ENCODE data around the gene ANKS1B. TPM values are rescaled to one million over a fixed set of nuclear protein-coding genes. Genes with fewer than 3 reads are reported as not detected.

ANKS1B gene
- total RNA-seq, 1 experiment from 2014 or later = 0.54 TPM

GRCh38 chr12:98970210-98970609 lies 1014.5 kb downstream of the ANKS1B start:
- H2AFZ ChIP-seq (ENCODE audit: low read depth, low read length, poor library complexity, severe bottlenecking) = no peak overlapping the region
- no peaks in the 10 kb centered on the region for H3K36me3 ChIP-seq (ENCODE audit: control insufficient read depth in 1 of 2, insufficient read depth in 2 of 2, low read length in 2 of 2)
- no peaks in the 10 kb centered on the region for H3K9me2 ChIP-seq (ENCODE audit: insufficient read depth)
- H3K4me1 ChIP-seq (ENCODE audit: control insufficient read depth in 1 of 2, insufficient read depth in 2 of 2, low read length in 2 of 2) = no peaks in the 10 kb centered on the region
- ChIA-PET RAD21 (ENCODE audit: low non-redundant PET in 1 of 2, low total read pairs in 2 of 2, uncharacterized antibody in 2 of 2, unreplicated experiment in 2 of 2) (no interaction called here), CTCF (no interaction called here), POLR2A (no interaction called here)
- intact Hi-C loops (cut with micrococcal nuclease) = no loop called here
- DNase-seq (ENCODE audit: low read depth, low spot score) = no peak
- peaks cover 25% of the 10 kb centered on the region for H3K27me3 ChIP-seq (ENCODE audit: insufficient read depth, low read length)
- no peaks in the 10 kb centered on the region for H3K9me3 ChIP-seq (ENCODE audit: control insufficient read depth in 1 of 2, insufficient read depth in 1 of 2, low read depth in 1 of 2, low read length in 2 of 2)
- no peaks in the 10 kb centered on the region for H4K20me1 ChIP-seq (ENCODE audit: insufficient read depth)
- H3K4me3 ChIP-seq (replicated peaks in 1 of 2; ENCODE audit: low read depth in 1 of 2, low read length in 2 of 2) = no peak overlapping the region
- BruUV-seq (replicated peaks) = no TSS peak
- TF ChIP-seq EZH2 (IDR thresholded peaks at IDR 0.05) (no peak), REST (IDR thresholded peaks at IDR 0.05; ENCODE audit: low read depth) (no peak), SRF (IDR thresholded peaks at IDR 0.05; ENCODE audit: low read depth) (no peak)
- H3K4me2 ChIP-seq (ENCODE audit: low read length) = no peak overlapping the region
- no peak overlapping the region for H3K9ac ChIP-seq (ENCODE audit: low read length)
- no peak overlapping the region for H3K27ac ChIP-seq (ENCODE audit: low read depth, low read length)
- no peak for ATAC-seq
- no peaks in the 10 kb centered on the region for H3K79me2 ChIP-seq (ENCODE audit: insufficient read depth, low read length)

DNA sequence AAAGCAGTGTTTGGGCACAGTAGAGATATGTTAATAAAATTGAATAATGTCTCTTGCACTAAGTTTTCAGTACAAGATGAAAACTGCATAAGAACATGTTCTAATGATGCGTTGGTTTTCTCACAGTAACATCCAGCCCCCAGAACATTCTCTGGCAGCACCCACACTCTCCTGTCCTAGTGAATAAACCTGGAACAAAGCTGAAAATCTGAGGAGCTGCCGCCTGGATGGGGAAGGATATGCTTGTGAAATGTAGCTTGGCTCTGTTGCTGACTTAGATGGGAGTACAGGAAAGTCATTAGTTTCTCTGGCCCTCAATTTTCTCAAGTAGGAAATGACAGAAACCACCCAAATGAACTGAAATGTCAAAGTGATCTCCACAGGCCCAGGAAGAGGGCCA lies 1015.8 kb downstream of the ANKS1B start:
- no peaks in the 10 kb centered on the region for H4K20me1 ChIP-seq (ENCODE audit: insufficient read depth)
- no peaks in the 10 kb centered on the region for H3K36me3 ChIP-seq (ENCODE audit: control insufficient read depth in 1 of 2, insufficient read depth in 2 of 2, low read length in 2 of 2)
- H2AFZ ChIP-seq (ENCODE audit: low read depth, low read length, poor library complexity, severe bottlenecking) = no peak overlapping the region
- DNase-seq (ENCODE audit: low read depth, low spot score) (no peak), ATAC-seq (no peak)
- H3K79me2 ChIP-seq (ENCODE audit: insufficient read depth, low read length) = no peaks in the 10 kb centered on the region
- H3K4me2 ChIP-seq (ENCODE audit: low read length) = no peak overlapping the region
- no peaks in the 10 kb centered on the region for H3K9me2 ChIP-seq (ENCODE audit: insufficient read depth)
- BruUV-seq (replicated peaks) = no TSS peak
- intact Hi-C loops (cut with micrococcal nuclease) = no loop called here
- H3K27me3 ChIP-seq (ENCODE audit: insufficient read depth, low read length) = peaks cover 14% of the 10 kb centered on the region; the same call in 1 of the 2 replicates
- H3K9me3 ChIP-seq (ENCODE audit: control insufficient read depth in 1 of 2, insufficient read depth in 1 of 2, low read depth in 1 of 2, low read length in 2 of 2) = no peaks in the 10 kb centered on the region
- H3K27ac ChIP-seq (ENCODE audit: low read depth, low read length) = no peak overlapping the region
- ChIA-PET CTCF (no interaction called here), POLR2A (no interaction called here), RAD21 (ENCODE audit: low non-redundant PET in 1 of 2, low total read pairs in 2 of 2, uncharacterized antibody in 2 of 2, unreplicated experiment in 2 of 2) (no interaction called here)
- no peak overlapping the region for H3K4me3 ChIP-seq (replicated peaks in 1 of 2; ENCODE audit: low read depth in 1 of 2, low read length in 2 of 2)
- no peaks in the 10 kb centered on the region for H3K4me1 ChIP-seq (ENCODE audit: control insufficient read depth in 1 of 2, insufficient read depth in 2 of 2, low read length in 2 of 2)
- no peak overlapping the region for H3K9ac ChIP-seq (ENCODE audit: low read length)
- TF ChIP-seq REST (IDR thresholded peaks at IDR 0.05; ENCODE audit: low read depth) (no peak), EGR1 (IDR thresholded peaks at IDR 0.05; ENCODE audit: low read depth) (no peak), EZH2 (IDR thresholded peaks at IDR 0.05) (no peak), RAD21 (IDR thresholded peaks at IDR 0.05; ENCODE audit: low read depth) (no peak), ELF1 (IDR thresholded peaks at IDR 0.05; ENCODE audit: borderline replicate concordance, low read depth) (no peak), MAX (IDR thresholded peaks at IDR 0.05) (no peak), EZH2phosphoT487 (IDR thresholded peaks at IDR 0.05; ENCODE audit: borderline replicate concordance) (no peak), YY1 (IDR thresholded peaks at IDR 0.05; ENCODE audit: extremely low read depth, insufficient replicate concordance, low read depth, low read length) (no peak), TCF7L2 (IDR thresholded peaks at IDR 0.05; ENCODE audit: borderline replicate concordance, extremely low read depth, insufficient read depth, insufficient read length) (no peak), JUND (IDR thresholded peaks at IDR 0.05) (no peak), FOSL1 (IDR thresholded peaks at IDR 0.05; ENCODE audit: low read depth) (no peak), POLR2AphosphoS5 (IDR thresholded peaks at IDR 0.05; ENCODE audit: low read depth, low read length) (no peak), CBX3 (IDR thresholded peaks at IDR 0.05; ENCODE audit: low read depth) (no peak), SRF (IDR thresholded peaks at IDR 0.05; ENCODE audit: low read depth) (no peak), SP1 (IDR thresholded peaks at IDR 0.05; ENCODE audit: low read depth) (no peak)

Measured in HCT116 (cell line).